HFFc6 (cell line): ENCODE data around the gene PRUNE2. TPM values are rescaled to one million over a fixed set of nuclear protein-coding genes. Genes with fewer than 3 reads are reported as not detected.

ENCODE experiments used
- DNase-seq: peaks from one replicate; pipeline ENCODE4 v3.0.0-alpha.2; 2018
- H3K27ac Mint-ChIP-seq: 2 replicates; pipeline ENCODE4 v1.8.0; 2020; ENCODE audit warnings: mild to moderate bottlenecking, mixed read lengths
- H3K27me3 Mint-ChIP-seq: 2 replicates; pipeline ENCODE4 v1.8.0; 2021; ENCODE audit warnings: mild to moderate bottlenecking, moderate library complexity, mixed read lengths; ENCODE audit not compliant: insufficient read depth
- H3K36me3 Mint-ChIP-seq: 2 replicates; pipeline ENCODE4 v1.8.0; 2021; ENCODE audit warnings: low read depth, mixed read lengths
- H3K4me1 Mint-ChIP-seq: 2 replicates; pipeline ENCODE4 v1.8.0; 2020; ENCODE audit warnings: low read depth, mixed read lengths
- H3K4me3 Mint-ChIP-seq: 2 replicates; pipeline ENCODE4 v1.8.0; 2020; ENCODE audit warnings: mild to moderate bottlenecking, moderate library complexity, mixed read lengths
- H3K9me3 Mint-ChIP-seq: 2 replicates; pipeline ENCODE4 v1.8.0; 2020; ENCODE audit warnings: mild to moderate bottlenecking, mixed read lengths
- CTCF ChIP-seq: fragments of 200-600 bp; sonication (generic); IDR thresholded peaks from 2 replicates; pipeline ENCODE4 v1.5.0; 2021; ENCODE audit warnings: antibody characterized with exemption, mild to moderate bottlenecking
- total RNA-seq, 6 experiments: library from RNA; stranded (reverse); fragmentation: NEBNext Ultra II Directional; extraction: Animal tissue kit (Norgen Biotek cat#: 25700); gene quantifications; 2 replicates in 1 of 6; 3 replicates in 5 of 6; pipeline ENCODE4 v1.2.3, GENCODE V29; 2021

The PRUNE2 gene
- total RNA-seq, 6 experiments from 2014 or later, result 0.02 to 0.29 (median 0.16) TPM; not detected in 2

- H3K27ac Mint-ChIP-seq, result no peak overlapping the region
- H3K4me3 Mint-ChIP-seq, result no peak overlapping the region
- no peaks in the 10 kb centered on the region for H3K9me3 Mint-ChIP-seq
- no peaks in the 10 kb centered on the region for H3K4me1 Mint-ChIP-seq
- DNase-seq, result no peak
- peaks cover 11% of the 10 kb centered on the region for H3K27me3 Mint-ChIP-seq
- no peaks in the 10 kb centered on the region for H3K36me3 Mint-ChIP-seq
- TF ChIP-seq CTCF, result no peak
Measured at GRCh38 chr9:76733096-76733495, 172.8 kb downstream of the PRUNE2 start.

- no peaks in the 10 kb centered on the region for H3K36me3 Mint-ChIP-seq
Measured at GRCh38 chr9:76732341-76732958, 173.5 kb downstream of the PRUNE2 start.

GRCh38 chr9:76730801-76731200 is 175.1 kb downstream of the PRUNE2 start:
- no peak for DNase-seq
- Mint-ChIP-seq H3K36me3 (no peaks in the 10 kb centered on the region), H3K27ac (no peak overlapping the region), H3K4me3 (no peak overlapping the region), H3K9me3 (no peaks in the 10 kb centered on the region), H3K4me1 (no peaks in the 10 kb centered on the region), H3K27me3 (peaks cover 16% of the 10 kb centered on the region)
- no peak for TF ChIP-seq CTCF

More at GRCh38 chr9:76732341-76732958, 173.5 kb downstream of the PRUNE2 start:
- Mint-ChIP-seq H3K27ac (no peak overlapping the region), H3K4me1 (no peaks in the 10 kb centered on the region), H3K27me3 (peaks cover 11% of the 10 kb centered on the region), H3K4me3 (no peak overlapping the region), H3K9me3 (no peaks in the 10 kb centered on the region)
- DNase-seq, result no peak
- no peak for TF ChIP-seq CTCF

GRCh38 chr9:76729980-76730737 is 175.8 kb downstream of the PRUNE2 start:
- no peaks in the 10 kb centered on the region for H3K4me1 Mint-ChIP-seq
- DNase-seq, result no peak
- peaks cover 16% of the 10 kb centered on the region for H3K27me3 Mint-ChIP-seq
- no peak for TF ChIP-seq CTCF
- H3K9me3 Mint-ChIP-seq, result no peaks in the 10 kb centered on the region
- no peak overlapping the region for H3K4me3 Mint-ChIP-seq
- H3K36me3 Mint-ChIP-seq, result no peaks in the 10 kb centered on the region
- no peak overlapping the region for H3K27ac Mint-ChIP-seq

- TF ChIP-seq CTCF, result no peak
- no peak for DNase-seq
- Mint-ChIP-seq H3K9me3 (no peaks in the 10 kb centered on the region), H3K27ac (no peak overlapping the region), H3K36me3 (no peaks in the 10 kb centered on the region), H3K27me3 (peaks cover 11% of the 10 kb centered on the region), H3K4me3 (no peak overlapping the region), H3K4me1 (no peaks in the 10 kb centered on the region)
Measured at GRCh38 chr9:76729116-76729515, 176.8 kb downstream of the PRUNE2 start.
